DMS153 treated with DMSO at 0.1 percent for 48 hours (cell line): ENCODE measurements around the gene RAPGEFL1.
"Not testable (repeated sequence)": the region's sequence is repeated elsewhere in the genome, so short reads cannot be mapped to it uniquely, and the experiment has no call there.

Source experiments
- DNase-seq: peaks from one replicate; lab custom pipeline; 2025; ENCODE audit not compliant: unreplicated experiment; lab: John Stamatoyannopoulos, UW

The RAPGEFL1 gene

GRCh38 chr17:40173778-40174135 lies 3.5 kb upstream of the RAPGEFL1 start:
- no peak for DNase-seq

- no peak for DNase-seq
Observed at GRCh38 chr17:40174514-40174913, 2.8 kb upstream of the RAPGEFL1 start.

- DNase-seq, result peak; percentile 63
Observed at GRCh38 chr17:40175928-40176753, 1.1 kb upstream of the RAPGEFL1 start.

- DNase-seq, result peak; percentile 77
Observed at GRCh38 chr17:40176754-40177110, 538 bp upstream of the RAPGEFL1 start.

GRCh38 chr17:40178021-40178601 lies 841 bp downstream of the RAPGEFL1 start:
- DNase-seq, result no peak

- no peak for DNase-seq
Observed at GRCh38 chr17:40178660-40179059, 1.4 kb downstream of the RAPGEFL1 start.

GRCh38 chr17:40179923-40180659 lies 2.8 kb downstream of the RAPGEFL1 start:
- DNase-seq, result no peak

GRCh38 chr17:40180694-40181093 lies 3.4 kb downstream of the RAPGEFL1 start:
- DNase-seq, result no peak

GRCh38 chr17:40181205-40181604 lies 3.9 kb downstream of the RAPGEFL1 start:
- DNase-seq, result no peak

GRCh38 chr17:40182606-40183005 lies 5.3 kb downstream of the RAPGEFL1 start:
- no peak for DNase-seq

GRCh38 chr17:40187238-40187637 lies 10.0 kb downstream of the RAPGEFL1 start:
- DNase-seq, result no peak

GRCh38 chr17:40188694-40189093 lies 11.4 kb downstream of the RAPGEFL1 start:
- no peak for DNase-seq

GRCh38 chr17:40190197-40191021 lies 13.1 kb downstream of the RAPGEFL1 start:
- DNase-seq, result peak; percentile 3

GRCh38 chr17:40191237-40192208 lies 14.3 kb downstream of the RAPGEFL1 start:
- DNase-seq, result peak; percentile 76

GRCh38 chr17:40192961-40193360 lies 15.7 kb downstream of the RAPGEFL1 start:
- no peak for DNase-seq

GRCh38 chr17:40194821-40195220 lies 17.6 kb downstream of the RAPGEFL1 start:
- DNase-seq, result no peak

- DNase-seq, result no peak
Observed at GRCh38 chr17:40197550-40197949, 20.3 kb downstream of the RAPGEFL1 start.

- DNase-seq, result not testable (repeated sequence)
Observed at GRCh38 chr17:40197965-40198456, 20.7 kb downstream of the RAPGEFL1 start.

- DNase-seq, result no peak
Observed at GRCh38 chr17:40198576-40198975, 21.3 kb downstream of the RAPGEFL1 start.

- no peak for DNase-seq
Observed at GRCh38 chr17:40203131-40203530, 25.9 kb downstream of the RAPGEFL1 start.
